H1 (cell line): ENCODE measurements around the gene CST8. TPM values are rescaled to one million over a fixed set of nuclear protein-coding genes. Genes with fewer than 3 reads are reported as not detected.

Source experiments
- CTCF ChIA-PET: fragments of 300-600 bp; sonication (Branson Sonifier 250); formaldehyde crosslinking; loops from one replicate; lab custom pipeline; 2021; ENCODE audit not compliant: partially characterized antibody; lab: Charles Lee
- POLR2A ChIA-PET: fragments of 300-600 bp; sonication (Branson Sonifier 250); formaldehyde crosslinking; loops from one replicate; lab custom pipeline; 2021; ENCODE audit warnings: inconsistent platforms; ENCODE audit not compliant: partially characterized antibody; lab: Charles Lee
- DNase-seq, 2 experiments: peaks; one replicate each; pipeline versions ENCODE4 v3.0.0 to v3.0.0-alpha.2; 2010 to 2022; ENCODE audit warnings: low spot score in 2 of 2, low read depth in 1 of 2, mixed read lengths in 1 of 2
- FAIRE-seq: peaks from 2 replicates; lab custom pipeline; 2011; peaks lifted over from hg19 to GRCh38; lab: Jason Lieb, UNC
- H2AFZ ChIP-seq: 2 replicates; pipeline ENCODE4 v1.8.1; 2012; ENCODE audit warnings: low read length, inconsistent platforms
- H2AK5ac ChIP-seq: 2 replicates; pipeline ENCODE4 v1.6.1; 2013; ENCODE audit warnings: low read depth, low read length
- H2BK120ac ChIP-seq: replicated peaks from 2 replicates; pipeline ENCODE3; 2013; ENCODE audit warnings: low read depth, low read length, inconsistent platforms
- H2BK12ac ChIP-seq: 2 replicates; pipeline ENCODE4 v1.6.1; 2013; ENCODE audit warnings: low read depth, low read length
- H2BK15ac ChIP-seq: 2 replicates; pipeline ENCODE4 v1.6.1; 2013; ENCODE audit warnings: low read length
- H2BK20ac ChIP-seq: 2 replicates; pipeline ENCODE4 v1.6.1; 2013; ENCODE audit warnings: low read length
- H2BK5ac ChIP-seq: 2 replicates; pipeline ENCODE4 v1.6.1; 2013; ENCODE audit warnings: low read depth, low read length
- H3K14ac ChIP-seq: 2 replicates; pipeline ENCODE4 v1.6.1; 2013; ENCODE audit warnings: inconsistent platforms; ENCODE audit not compliant: insufficient read length
- H3K18ac ChIP-seq: 2 replicates; pipeline ENCODE4 v1.6.1; 2013; ENCODE audit warnings: low read length; ENCODE audit errors: extremely low read depth
- H3K23ac ChIP-seq: 2 replicates; pipeline ENCODE4 v1.6.1; 2013; ENCODE audit warnings: inconsistent platforms; ENCODE audit not compliant: insufficient read length
- H3K23me2 ChIP-seq: 2 replicates; pipeline ENCODE4 v1.6.1; 2013; ENCODE audit warnings: low read depth, low read length
- H3K27ac ChIP-seq: 2 replicates; pipeline ENCODE4 v1.6.1; 2011; ENCODE audit warnings: low read depth, low read length, inconsistent platforms
- H3K27me3 ChIP-seq, 4 experiments: replicated peaks in 1 of 4; 1 replicate in 1 of 4; 2 replicates in 3 of 4; pipeline versions ENCODE4 v1.6.1 to v1.8.1; 2011 to 2013; ENCODE audit warnings: low read length in 3 of 4, mild to moderate bottlenecking in 3 of 4, inconsistent platforms in 2 of 4, mixed read lengths in 2 of 4, moderate library complexity in 1 of 4; ENCODE audit not compliant: control insufficient read depth in 3 of 4, insufficient read depth in 3 of 4; ENCODE audit errors: extremely low read depth in 1 of 4
- H3K36me3 ChIP-seq, 4 experiments: 2 replicates each; pipeline versions ENCODE4 v1.6.1 to v1.8.1; 2011 to 2013; ENCODE audit warnings: mild to moderate bottlenecking in 4 of 4, low read length in 3 of 4, moderate library complexity in 2 of 4, control low read depth in 1 of 4, inconsistent platforms in 1 of 4; ENCODE audit not compliant: insufficient read depth in 4 of 4, control insufficient read depth in 2 of 4
- H3K4ac ChIP-seq: replicated peaks from 2 replicates; pipeline ENCODE3; 2013; ENCODE audit warnings: low read length, low read depth, mixed read lengths, inconsistent platforms; ENCODE audit not compliant: insufficient read length
- H3K4me1 ChIP-seq, 4 experiments: replicated peaks in 1 of 4; 1 replicate in 1 of 4; 2 replicates in 3 of 4; pipeline versions ENCODE4 v1.6.1 to v1.8.1; 2011 to 2013; ENCODE audit warnings: low read length in 3 of 4, inconsistent platforms in 2 of 4, mixed read lengths in 1 of 4; ENCODE audit not compliant: insufficient read depth in 4 of 4, control insufficient read depth in 3 of 4
- H3K4me2 ChIP-seq, 2 experiments: 2 replicates each; pipeline versions ENCODE4 v1.6.1 to v1.8.1; 2011 to 2013; ENCODE audit warnings: low read depth in 2 of 2, low read length in 2 of 2, control low read depth in 1 of 2, inconsistent platforms in 1 of 2, mild to moderate bottlenecking in 1 of 2; ENCODE audit not compliant: insufficient read depth in 1 of 2
- H3K4me3 ChIP-seq, 4 experiments: fragments of 200-600, 300-600 bp in 1 of 4; sonication (generic), shearing (Covaris generic), sonication (Bioruptor Twin) in 1 of 4; 2 replicates each; pipeline versions ENCODE4 v1.5.1 to v1.8.1; 2011 to 2016; ENCODE audit warnings: low read length in 4 of 4, low read depth in 3 of 4, control low read depth in 2 of 4, inconsistent platforms in 2 of 4, mild to moderate bottlenecking in 2 of 4, mixed read lengths in 1 of 4, moderate library complexity in 1 of 4; ENCODE audit not compliant: insufficient read depth in 2 of 4; ENCODE audit errors: extremely low read depth in 1 of 4
- H3K56ac ChIP-seq: replicated peaks from 2 replicates; pipeline ENCODE3; 2013; ENCODE audit warnings: low read depth, mild to moderate bottlenecking, mixed read lengths, low read length, inconsistent platforms; ENCODE audit not compliant: insufficient read length
- H3K79me1 ChIP-seq: 2 replicates; pipeline ENCODE4 v1.6.1; 2013; ENCODE audit warnings: low read depth, low read length, control low read depth
- H3K79me2 ChIP-seq, 2 experiments: 2 replicates each; pipeline versions ENCODE4 v1.6.1 to v1.8.1; 2012 to 2013; ENCODE audit warnings: low read length in 2 of 2, mild to moderate bottlenecking in 2 of 2, inconsistent platforms in 1 of 2; ENCODE audit not compliant: insufficient read depth in 2 of 2, control insufficient read depth in 1 of 2
- H3K9ac ChIP-seq, 4 experiments: replicated peaks in 1 of 4; 1 replicate in 1 of 4; 2 replicates in 3 of 4; pipeline versions ENCODE4 v1.6.1 to v1.8.1; 2011 to 2013; ENCODE audit warnings: low read depth in 3 of 4, low read length in 3 of 4, control low read depth in 2 of 4, mild to moderate bottlenecking in 2 of 4, moderate library complexity in 2 of 4, inconsistent platforms in 1 of 4; ENCODE audit errors: extremely low read depth in 1 of 4
- H3K9me3 ChIP-seq, 2 experiments: 2 replicates each; pipeline versions ENCODE4 v1.6.1 to v1.8.1; 2012 to 2013; ENCODE audit warnings: mild to moderate bottlenecking in 2 of 2, moderate library complexity in 2 of 2, control low read depth in 1 of 2, inconsistent platforms in 1 of 2, low read depth in 1 of 2, low read length in 1 of 2, mixed read lengths in 1 of 2; ENCODE audit not compliant: insufficient read depth in 2 of 2
- H4K20me1 ChIP-seq, 2 experiments: replicated peaks in 1 of 2; 2 replicates each; pipeline versions ENCODE3 to v1.8.1; 2011 to 2013; ENCODE audit warnings: inconsistent platforms in 2 of 2, low read length in 2 of 2, mild to moderate bottlenecking in 1 of 2; ENCODE audit not compliant: insufficient read depth in 2 of 2, control insufficient read depth in 1 of 2
- H4K5ac ChIP-seq: 2 replicates; pipeline ENCODE4 v1.6.1; 2013; ENCODE audit warnings: low read length, low read depth, mixed read lengths, inconsistent platforms; ENCODE audit not compliant: insufficient read length
- H4K8ac ChIP-seq: 2 replicates; pipeline ENCODE4 v1.8.0; 2013; ENCODE audit warnings: mild to moderate bottlenecking, moderate library complexity, low read length, inconsistent platforms; ENCODE audit not compliant: insufficient read depth; ENCODE audit errors: extremely low read depth
- H4K91ac ChIP-seq: replicated peaks from 2 replicates; pipeline ENCODE3; 2013; ENCODE audit warnings: low read length, mixed read lengths, inconsistent platforms; ENCODE audit not compliant: insufficient read length
- ATF3 ChIP-seq: IDR thresholded peaks from 2 replicates; pipeline ENCODE4 v1.6.1; 2011; ENCODE audit warnings: low read depth, mild to moderate bottlenecking, low read length; ENCODE audit not compliant: insufficient read depth
- SP4 ChIP-seq: IDR thresholded peaks from 2 replicates; pipeline ENCODE4 v1.6.1; 2012; ENCODE audit warnings: low read length, inconsistent platforms
- WGBS, 2 experiments: shearing (Covaris generic) in 1 of 2; methylation state at CpG; one replicate each; pipeline versions ENCODE4 v1.1.6 to v1.1.7; 2013 to 2015; ENCODE audit warnings: low lambda C conversion rate in 2 of 2, mixed read lengths in 2 of 2, inconsistent platforms in 1 of 2, low coverage in 1 of 2, missing lambda C conversion rate in 1 of 2; ENCODE audit not compliant: insufficient replicate concordance in 2 of 2, insufficient coverage in 1 of 2, insufficient read length in 1 of 2; ENCODE audit errors: extremely low coverage in 1 of 2, missing lambda C conversion rate in 1 of 2; 5-methylcytosine and 5-hydroxymethylcytosine counted together
- polyA plus RNA-seq, 7 experiments: library from polyadenylated mRNA; depleted of rRNA in 3 of 7; stranded (reverse) in 5 of 7; unstranded in 2 of 7; fragments of >200 nt in 5 of 7; fragments of 200-250 nt in 2 of 7; gene quantifications; 1 replicate in 5 of 7; 2 replicates in 1 of 7; 4 replicates in 1 of 7; pipeline versions ENCODE4 v1.2.1 to v1.2.3, GENCODE V29; 2011 to 2013; ENCODE audit warnings: missing spikeins in 2 of 7, mixed read lengths in 2 of 7
- total RNA-seq: library from RNA; stranded (reverse); fragmentation: NEBNext Ultra II Directional; extraction: Animal tissue kit (Norgen Biotek cat#: 25700); gene quantifications from 2 replicates; pipeline ENCODE4 v1.2.1, GENCODE V29; 2021

Gene CST8
- total and polyA plus RNA-seq, 2 of the 8 experiments (the other 6 are each of a cell fraction or from before 2014, with no cell fraction given), result not detected

- 0 out of 4 replicates have a peak, but pooled peaks cover 0 to 4% of the 10 kb centered on the region in 2 experiments for H3K79me2 ChIP-seq
- H3K79me1 ChIP-seq, result no peaks in the 10 kb centered on the region
- H3K9me3 ChIP-seq, result no peaks in the 10 kb centered on the region
- H3K23me2 ChIP-seq, result peaks cover 10% of the 10 kb centered on the region
- H3K4me1 ChIP-seq, result peaks cover 0 to 3% (median 0%) of the 10 kb centered on the region in 4 experiments; a peak in 2 of 7 replicates
- H4K91ac ChIP-seq, result no peak overlapping the region
- no peak overlapping the region for H3K4me3 ChIP-seq
- no peak overlapping the region for H3K23ac ChIP-seq
- no peak overlapping the region for H3K4me2 ChIP-seq
- ChIA-PET POLR2A (no interaction called here), CTCF (interaction anchor here (1.7 to 18.9 kb wide), 2 partner anchors 9 to 155 kb away, joined by 4 to 328 read pairs; partner anchors contain the start of gene CST9)
- H2BK15ac ChIP-seq, result 0 out of 2 replicates have a peak overlapping the region, but pooled peaks have one; percentile 31
- 96 to 100% methylated on average over 1 of the region's 1 CpG for WGBS, 2 experiments
- peaks cover 0 to 5% of the 10 kb centered on the region in 2 experiments for H4K20me1 ChIP-seq
- no peak overlapping the region for H3K14ac ChIP-seq
- 0 out of 2 replicates have a peak overlapping the region, but pooled peaks have one; percentile 75 for H2AK5ac ChIP-seq
- H4K5ac ChIP-seq, result no peak overlapping the region
- DNase-seq (no peak), FAIRE-seq (no peak)
- peaks cover 0 to 7% (median 0%) of the 10 kb centered on the region in 4 experiments; a peak in 2 of 7 replicates for H3K27me3 ChIP-seq
- no peak overlapping the region for H3K4ac ChIP-seq
- H2BK20ac ChIP-seq, result no peak overlapping the region
- H2BK12ac ChIP-seq, result peak overlapping the region; percentile 39; the same call in 1 of the 2 replicates
- no peak overlapping the region for H3K27ac ChIP-seq
- no peak overlapping the region for H3K18ac ChIP-seq
- no peak overlapping the region for H3K56ac ChIP-seq
- H4K8ac ChIP-seq, result no peak overlapping the region
- H3K36me3 ChIP-seq, result no peaks in the 10 kb centered on the region; a peak in 1 of 8 replicates
- no peak overlapping the region for H2BK120ac ChIP-seq
- no peak overlapping the region for H2BK5ac ChIP-seq
- no peak for TF ChIP-seq SP4
- TF ChIP-seq ATF3, result no peak
- no peak overlapping the region for H3K9ac ChIP-seq
- no peak overlapping the region for H2AFZ ChIP-seq
Measured at GRCh38 chr20:23450877-23451276, 40.0 kb upstream of the CST8 start.
